Measurements from ENCODE around the gene SMG6.

GRCh38 chr17:2170023-2170422, 133.6 kb downstream of the SMG6 start:
- TF ChIP-seq, protein P1, sequence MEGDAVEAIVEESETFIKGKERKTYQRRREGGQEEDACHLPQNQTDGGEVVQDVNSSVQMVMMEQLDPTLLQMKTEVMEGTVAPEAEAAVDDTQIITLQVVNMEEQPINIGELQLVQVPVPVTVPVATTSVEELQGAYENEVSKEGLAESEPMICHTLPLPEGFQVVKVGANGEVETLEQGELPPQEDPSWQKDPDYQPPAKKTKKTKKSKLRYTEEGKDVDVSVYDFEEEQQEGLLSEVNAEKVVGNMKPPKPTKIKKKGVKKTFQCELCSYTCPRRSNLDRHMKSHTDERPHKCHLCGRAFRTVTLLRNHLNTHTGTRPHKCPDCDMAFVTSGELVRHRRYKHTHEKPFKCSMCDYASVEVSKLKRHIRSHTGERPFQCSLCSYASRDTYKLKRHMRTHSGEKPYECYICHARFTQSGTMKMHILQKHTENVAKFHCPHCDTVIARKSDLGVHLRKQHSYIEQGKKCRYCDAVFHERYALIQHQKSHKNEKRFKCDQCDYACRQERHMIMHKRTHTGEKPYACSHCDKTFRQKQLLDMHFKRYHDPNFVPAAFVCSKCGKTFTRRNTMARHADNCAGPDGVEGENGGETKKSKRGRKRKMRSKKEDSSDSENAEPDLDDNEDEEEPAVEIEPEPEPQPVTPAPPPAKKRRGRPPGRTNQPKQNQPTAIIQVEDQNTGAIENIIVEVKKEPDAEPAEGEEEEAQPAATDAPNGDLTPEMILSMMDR (IDR thresholded peaks at IDR 0.05), result no peak
- TF ChIP-seq POLR2A (IDR thresholded peaks at IDR 0.05), result no peak

All from uterus (tissue), 2 donors.